HPDE6-E6E7 (cell line): Measurements from ENCODE around the gene FGF1.

Experiments used
- DNase-seq: peaks from one replicate; pipeline ENCODE4 v3.0.0; 2011; ENCODE audit warnings: missing footprints; ENCODE audit errors: extremely low spot score

FGF1 gene

DNA sequence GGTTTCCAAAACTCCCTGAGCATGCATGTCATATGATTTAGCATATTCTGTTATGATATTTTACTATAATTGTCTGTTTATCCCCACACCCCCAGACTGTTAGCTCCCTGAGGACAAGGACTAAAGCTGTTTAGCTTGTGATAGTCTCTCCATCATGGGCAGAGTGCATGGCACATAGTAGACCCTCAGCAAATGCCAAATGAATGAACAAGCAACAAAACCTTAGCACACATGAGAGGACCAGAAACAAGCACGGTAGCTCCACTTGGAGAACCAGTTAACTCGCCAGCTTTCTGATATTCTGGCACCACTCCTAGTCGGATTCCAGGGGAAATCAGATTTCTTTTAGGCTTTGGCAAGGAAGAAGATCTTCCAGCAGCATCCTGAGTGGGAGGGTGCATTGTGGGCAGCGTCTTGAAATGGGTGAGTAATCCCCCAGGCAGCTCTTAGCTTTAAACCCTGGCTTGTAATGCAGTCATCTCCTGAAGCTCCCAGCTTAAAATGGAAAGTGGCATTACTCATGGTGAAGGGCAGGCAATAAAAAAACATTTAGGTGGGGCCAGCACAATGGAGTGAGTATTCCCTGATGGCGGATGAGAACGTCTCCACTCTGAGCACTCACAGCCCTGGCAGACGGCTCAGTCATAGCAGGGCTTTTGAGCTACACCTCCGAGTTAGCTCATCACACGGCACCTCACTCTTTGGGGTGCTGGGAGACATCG lies 41.1 kb downstream of the FGF1 start:
- DNase-seq, result peak; percentile 95

DNA sequence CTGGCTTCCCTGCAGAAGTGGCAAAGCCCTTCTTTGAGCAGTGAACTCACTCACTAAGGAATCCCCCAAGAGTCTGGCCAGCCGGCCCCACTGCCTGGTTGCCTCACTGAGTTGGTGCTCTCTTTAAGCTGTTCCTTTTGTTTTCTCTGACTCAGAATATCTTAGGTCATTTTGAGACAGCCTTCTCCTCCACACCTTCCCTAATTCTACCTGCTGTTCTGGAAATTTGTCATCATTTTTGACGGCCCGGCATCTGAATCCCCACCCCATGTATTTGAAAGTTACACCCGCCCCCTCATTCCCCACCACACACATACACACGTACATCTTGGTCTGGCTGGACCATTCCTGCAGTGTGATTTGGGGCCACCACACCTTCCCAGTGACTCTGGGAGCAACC lies 41.8 kb downstream of the FGF1 start:
- peak; percentile 16 for DNase-seq

GRCh38 chr5:142643634-142644033 lies 42.3 kb downstream of the FGF1 start:
- DNase-seq, result no peak

DNA sequence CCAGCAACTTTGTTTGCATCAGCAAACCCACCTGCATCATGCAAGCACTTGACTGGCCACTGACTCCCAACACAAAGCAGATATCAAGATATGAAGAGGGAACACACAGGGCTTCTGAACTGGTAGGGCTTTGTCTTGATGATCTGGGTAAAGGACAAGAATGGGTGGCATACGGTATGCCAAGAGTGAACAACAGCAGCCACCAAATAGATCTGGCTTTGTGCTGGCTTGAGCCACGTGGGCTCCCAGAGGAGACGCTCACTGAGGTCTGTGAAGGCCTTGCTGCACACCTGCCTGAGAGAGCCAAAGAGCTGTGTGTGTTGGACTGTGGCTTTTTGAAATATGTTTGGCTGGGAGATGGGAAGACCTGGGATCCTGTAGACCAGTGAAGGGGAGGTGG lies 43.5 kb downstream of the FGF1 start:
- DNase-seq, result no peak

DNA sequence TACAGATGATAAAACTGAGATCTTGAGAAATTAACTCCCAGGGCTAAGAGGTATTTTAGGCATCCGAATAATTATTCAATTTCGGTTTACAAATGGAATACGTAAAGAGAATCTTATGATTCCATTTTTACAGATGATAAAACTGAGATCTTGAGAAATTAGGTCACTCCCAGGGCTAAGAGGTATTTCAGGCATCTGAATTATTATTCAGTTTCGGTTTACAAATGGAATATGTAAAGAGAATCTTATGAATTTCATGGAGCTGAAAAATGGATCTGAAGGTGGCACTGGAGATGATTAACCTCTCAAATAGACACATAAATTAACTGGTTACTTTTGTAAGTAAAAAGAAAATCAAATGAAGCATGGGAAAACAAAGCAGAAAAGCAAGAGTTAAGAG lies 44.2 kb downstream of the FGF1 start:
- no peak for DNase-seq

GRCh38 chr5:142640316-142641005 lies 45.4 kb downstream of the FGF1 start:
- DNase-seq, result no peak

- DNase-seq, result no peak
Measured at GRCh38 chr5:142639455-142639854, 46.4 kb downstream of the FGF1 start.

- no peak for DNase-seq
Measured at GRCh38 chr5:142637871-142638270, 48.0 kb downstream of the FGF1 start.

- no peak for DNase-seq
Measured at GRCh38 chr5:142636698-142637324, 49.1 kb downstream of the FGF1 start.

DNA sequence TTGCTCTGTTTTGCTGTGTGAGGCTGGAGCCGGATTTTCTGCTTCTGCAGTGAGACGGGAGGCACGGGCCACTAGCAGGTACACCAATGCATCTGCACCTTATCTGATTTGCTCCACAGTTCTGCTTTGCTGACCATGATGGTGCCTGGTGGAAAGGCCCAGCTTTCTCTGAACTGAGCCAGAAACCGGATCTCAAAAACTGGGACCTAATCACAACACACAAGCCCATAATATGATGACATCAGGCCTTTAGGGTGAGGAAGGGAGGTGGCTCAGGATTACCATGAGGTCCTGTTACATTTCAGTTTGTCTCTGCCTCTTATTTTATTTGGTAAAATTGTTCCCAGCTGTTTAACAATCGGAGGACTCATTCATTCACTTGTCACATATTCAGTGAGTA lies 49.8 kb downstream of the FGF1 start:
- DNase-seq, result no peak

DNA sequence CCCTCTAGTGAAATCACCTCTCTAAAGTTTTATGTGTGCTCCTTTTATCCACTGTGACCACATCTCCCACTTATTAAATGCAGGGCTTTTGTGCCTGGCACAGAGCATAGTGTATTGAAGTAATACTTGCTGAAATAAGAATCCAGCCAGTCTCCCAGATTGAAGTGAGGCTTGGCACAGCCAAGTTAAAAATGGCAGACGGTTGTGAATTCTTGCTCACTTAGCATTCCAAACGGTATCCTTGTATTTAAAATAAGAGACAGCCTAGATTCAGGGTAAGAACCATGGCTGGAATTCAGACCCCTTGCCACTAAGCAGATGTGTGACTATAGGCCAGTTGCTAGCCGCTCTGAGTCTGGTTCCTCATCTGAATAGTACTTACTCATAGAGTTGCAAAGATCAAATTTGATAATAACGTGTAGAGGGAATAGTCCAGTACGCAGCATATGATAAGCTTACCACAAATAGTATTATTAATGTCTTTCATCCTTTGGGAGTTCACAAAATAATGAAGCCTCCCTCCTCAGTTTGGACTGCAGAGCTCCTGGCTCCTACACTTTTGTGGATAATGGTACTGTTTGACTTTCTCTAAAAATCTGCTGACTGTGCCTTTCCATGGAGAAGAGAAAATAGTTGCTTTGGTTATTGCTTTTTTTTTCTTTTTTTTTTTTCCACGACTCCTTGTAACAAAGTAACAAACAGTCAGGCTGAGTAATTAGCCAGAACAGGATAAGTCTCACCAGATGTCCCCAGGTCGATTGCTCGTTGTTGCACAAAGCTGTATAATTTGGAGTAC lies 51.5 kb downstream of the FGF1 start:
- no peak for DNase-seq

DNA sequence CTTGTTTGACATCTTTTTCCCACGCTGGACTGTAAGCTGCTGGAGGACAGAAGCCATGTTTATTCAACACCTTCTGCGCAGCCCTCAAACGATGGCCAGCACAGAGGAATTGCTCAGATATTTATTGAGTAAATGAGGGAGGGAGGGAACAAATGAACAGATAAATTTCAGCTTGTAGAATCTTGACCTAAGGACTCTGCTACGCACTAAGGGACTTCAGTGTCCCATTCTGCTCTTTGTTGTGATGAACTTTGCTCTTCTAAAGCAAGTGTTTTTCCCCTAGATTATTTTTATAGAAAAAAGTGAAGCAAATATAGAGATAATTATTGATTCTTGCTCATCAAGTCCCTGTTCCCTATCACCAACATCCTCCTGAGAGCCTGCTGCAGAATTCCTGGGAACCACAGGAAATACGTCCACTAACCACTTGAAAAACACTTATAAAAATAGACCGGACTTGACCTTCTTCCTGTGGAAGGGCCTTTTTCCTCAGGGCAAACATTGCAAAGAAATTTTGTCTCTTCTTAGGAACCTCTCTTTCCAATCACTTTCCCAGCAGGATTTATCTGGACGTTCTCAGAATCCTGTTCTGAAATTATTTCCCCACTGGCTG lies 54.9 kb downstream of the FGF1 start:
- DNase-seq, result no peak

DNA sequence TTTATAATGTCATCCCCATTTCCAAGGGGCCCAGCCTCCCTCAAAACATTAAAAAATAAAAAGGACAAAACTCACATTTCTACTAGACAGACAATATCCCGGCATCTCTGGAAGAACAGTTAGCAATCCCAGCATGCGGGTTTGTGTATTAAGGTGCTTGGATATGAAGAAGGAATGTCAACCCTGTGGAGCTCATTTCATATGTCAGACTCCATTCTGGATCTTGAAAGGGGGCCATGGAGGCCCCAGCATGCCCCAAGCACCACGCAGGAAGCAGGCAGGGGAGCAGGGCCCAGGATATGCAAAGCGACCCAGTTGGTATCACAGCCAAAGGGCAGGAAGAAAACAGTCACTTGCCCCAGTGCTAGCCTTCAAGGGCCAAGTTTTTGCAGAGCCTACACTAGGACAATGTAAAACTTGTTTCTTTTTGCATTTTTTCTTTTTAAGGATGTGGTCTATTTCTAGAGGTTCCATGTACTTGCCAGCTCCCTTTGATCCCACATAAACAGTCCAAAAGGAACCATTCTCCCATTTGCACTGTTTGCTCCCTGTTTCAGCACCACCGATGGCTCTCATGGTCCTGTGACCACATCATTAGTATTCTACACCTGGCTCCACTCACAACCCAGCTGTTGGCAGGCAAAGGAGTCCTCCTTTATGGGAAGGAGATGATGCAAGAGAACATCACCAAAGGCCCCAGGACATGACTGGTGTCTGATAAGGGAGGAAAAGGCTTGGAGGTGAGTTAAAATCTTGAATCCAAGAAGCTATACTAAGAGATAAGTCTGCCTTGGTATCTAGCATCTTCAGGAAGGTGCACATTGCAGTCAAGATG lies 58.3 kb downstream of the FGF1 start:
- no peak for DNase-seq

GRCh38 chr5:142626786-142627185 lies 59.1 kb downstream of the FGF1 start:
- DNase-seq, result no peak

DNA sequence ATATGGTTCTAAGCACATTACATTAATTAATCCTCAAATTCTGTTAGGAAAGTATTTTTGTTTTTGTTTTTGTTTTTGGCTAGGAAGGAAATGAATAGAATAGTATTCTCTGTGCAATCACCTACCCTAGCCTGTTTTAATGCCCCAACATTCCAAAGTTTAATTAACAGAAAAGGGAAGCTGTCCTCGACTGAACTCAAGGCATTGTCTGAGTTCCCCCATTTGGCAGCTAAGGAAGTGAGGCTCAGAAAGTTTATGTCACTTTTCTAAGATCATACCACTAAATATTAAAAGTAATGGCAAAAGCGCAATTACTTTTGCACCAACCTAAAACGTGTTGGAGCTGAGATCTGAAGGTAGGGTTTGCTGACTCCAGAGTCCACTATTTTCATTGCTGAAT lies 59.8 kb downstream of the FGF1 start:
- no peak for DNase-seq

DNA sequence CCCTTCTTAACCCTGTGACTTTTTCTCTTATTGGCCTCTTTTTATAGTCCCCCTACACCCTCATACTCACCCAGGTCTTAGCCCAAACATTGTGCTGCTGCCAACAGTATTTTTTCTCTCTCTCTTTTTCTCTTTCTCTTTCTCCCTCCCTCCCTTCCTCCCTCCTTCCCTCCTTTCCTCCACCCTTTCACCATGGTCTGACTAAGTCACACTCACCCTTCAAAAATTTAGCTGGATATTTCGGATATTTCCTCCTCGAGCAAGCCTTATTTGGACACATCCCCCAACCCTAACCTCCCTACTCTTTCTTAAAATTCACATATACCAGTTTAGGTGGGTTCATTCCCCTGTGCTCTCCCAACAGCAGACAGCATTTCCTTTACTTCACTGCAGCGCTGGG lies 64.7 kb downstream of the FGF1 start:
- no peak for DNase-seq

DNA sequence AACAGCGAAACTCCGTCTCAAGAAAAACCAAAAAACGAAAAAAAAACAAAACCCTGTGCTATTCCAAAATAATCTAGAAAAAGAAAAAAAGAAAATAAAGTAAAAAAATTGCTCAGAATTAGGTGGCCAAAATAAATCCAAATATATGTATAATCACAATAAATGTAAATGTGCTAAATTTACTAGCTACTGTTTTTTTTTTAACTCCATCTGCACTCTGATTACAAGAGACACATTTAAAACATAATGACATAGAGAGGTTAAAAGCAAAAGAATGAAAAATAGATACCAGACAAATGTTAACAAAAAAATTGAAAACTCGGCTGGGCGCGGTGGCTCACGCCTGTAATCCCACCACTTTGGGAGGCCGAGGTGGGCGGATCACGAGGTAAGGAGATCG lies 66.1 kb downstream of the FGF1 start:
- no peak for DNase-seq

DNA sequence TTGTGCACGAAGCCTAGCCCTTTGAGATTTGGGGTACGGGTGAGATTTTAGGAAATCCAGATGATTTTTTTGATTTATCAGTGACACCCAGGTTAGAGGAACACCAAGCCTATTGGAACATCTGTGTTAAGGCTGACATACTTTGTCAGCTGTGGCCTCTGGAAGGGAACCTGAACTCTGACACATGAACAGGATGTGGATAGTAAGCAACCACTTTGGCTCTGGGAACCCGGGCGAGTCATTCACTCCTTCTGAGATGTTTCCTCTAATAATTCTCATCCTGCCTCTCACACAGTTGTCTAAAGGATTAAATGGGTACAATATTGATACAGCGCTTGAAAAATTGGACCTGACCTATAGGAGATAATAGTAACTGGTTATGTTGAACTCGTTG lies 67.8 kb downstream of the FGF1 start:
- DNase-seq, result peak; percentile 23

DNA sequence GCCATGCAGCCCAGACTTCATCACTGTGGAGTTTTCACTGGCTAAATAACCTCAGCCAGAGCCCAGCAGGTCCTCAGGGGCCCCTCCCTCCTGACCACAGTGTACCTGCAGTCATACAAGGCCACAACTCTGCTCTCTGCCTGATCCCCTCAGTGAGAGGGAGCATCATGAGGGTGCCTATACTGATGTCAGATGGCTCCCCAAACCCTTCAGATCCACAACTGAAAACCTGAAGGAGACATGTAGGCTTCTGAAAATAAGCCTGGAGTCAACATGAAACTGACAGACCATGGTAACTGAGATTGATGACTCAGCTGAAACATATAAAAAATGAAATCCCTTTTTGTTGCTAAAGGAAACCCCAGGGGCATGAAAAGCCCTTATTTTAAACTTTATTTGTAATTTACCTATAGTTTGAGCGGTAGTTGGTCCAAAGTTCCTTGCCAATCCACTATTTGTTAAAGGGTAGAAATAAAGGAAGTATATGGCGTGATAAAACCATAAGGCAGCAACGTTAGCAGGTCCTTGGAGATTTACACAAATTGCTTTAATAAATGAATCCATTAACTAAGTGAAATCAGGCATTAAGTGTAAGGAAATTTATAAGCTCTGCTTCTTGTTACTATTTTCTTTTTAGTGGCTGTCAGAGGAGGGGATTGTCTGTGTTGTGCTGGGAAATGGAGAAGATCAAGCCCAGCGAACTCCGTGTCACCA lies 68.3 kb downstream of the FGF1 start:
- DNase-seq, result no peak

DNA sequence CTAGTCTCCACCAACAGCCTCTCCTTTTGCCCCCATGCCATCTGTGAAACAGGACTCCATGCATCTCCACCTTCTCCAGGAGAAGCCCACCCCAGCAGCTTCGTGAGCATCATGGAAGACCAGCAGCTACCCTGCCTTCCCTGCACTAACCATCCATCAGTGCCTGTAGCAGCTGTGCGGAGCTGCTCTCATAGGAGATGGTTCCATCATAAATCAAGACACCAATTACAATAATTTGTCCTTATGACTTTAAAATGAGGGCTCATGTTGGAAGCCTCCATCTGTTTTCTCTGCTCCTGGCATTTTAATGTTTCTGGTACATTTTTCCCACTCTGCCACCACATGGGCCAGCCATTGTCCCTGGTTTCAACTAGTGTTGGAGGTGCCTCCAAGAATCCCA lies 69.9 kb downstream of the FGF1 start:
- no peak for DNase-seq
